Erythroblast (primary cell): ENCODE measurements around the gene JADE2.

Experiments used
- GATA1 ChIP-seq: IDR thresholded peaks from 2 replicates; pipeline ENCODE4 v1.6.1; 2011; ENCODE audit warnings: low read depth, mild to moderate bottlenecking, control low read depth, low read length, moderate library complexity
- POLR2A ChIP-seq: IDR thresholded peaks from 2 replicates; pipeline ENCODE4 v1.6.1; 2011; ENCODE audit warnings: mild to moderate bottlenecking, low read length

- TF ChIP-seq POLR2A (no peak), GATA1 (no peak)
These were observed 51.7 kb downstream of the JADE2 start for GRCh38 chr5:134577022-134577795.
